ENCODE results near the gene WDR6. TPM values are rescaled to one million over a fixed set of nuclear protein-coding genes. Genes with fewer than 3 reads are reported as not detected.
A peak's percentile ranks its signal among the peaks of the same experiment; 100 is the strongest.

WDR6 gene
- total RNA-seq, 3 donors from 2014 or later (not counting 1 experiment from before 2014, with no cell fraction given): 113 to 167 (median 129) TPM

DNA sequence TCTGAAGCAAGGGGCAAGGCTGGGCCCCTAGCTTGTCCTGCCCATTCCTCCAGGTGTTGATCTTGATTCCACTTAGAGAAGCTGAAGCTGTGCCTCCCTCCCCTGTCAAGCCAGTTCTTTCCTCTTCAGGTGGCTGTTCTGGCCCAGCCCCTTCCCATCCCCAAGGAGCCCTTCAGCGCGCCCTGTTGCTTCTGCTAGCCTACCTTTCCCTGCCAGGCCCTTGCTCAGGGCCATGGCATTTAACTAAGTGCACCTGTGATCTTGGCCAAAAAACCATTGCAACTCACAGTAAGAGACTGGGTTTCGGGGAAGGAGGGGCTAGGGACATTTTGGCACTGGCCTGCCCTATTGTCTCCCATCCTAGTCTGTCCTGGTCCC is 1.9 kb upstream of the WDR6 start:
- intact Hi-C loops (cut with micrococcal nuclease): loop anchor here (5.0 kb wide), 2 partner anchors 87 to 88 kb away; partner anchors contain the start of genes ARIH2 and QRICH1
- Mint-ChIP-seq H3K27me3 (ENCODE audit: low read depth in 2 of 2) (no peaks in the 10 kb centered on the region), H3K4me1 (peaks cover 21 to 24% of the 10 kb centered on the region in 2 donors), H3K27ac (no peak overlapping the region), H3K4me3 (no peak overlapping the region), H3K36me3 (no peaks in the 10 kb centered on the region), H3K9me3 (no peaks in the 10 kb centered on the region)
- Histone ChIP-seq H3K27ac (ENCODE audit: low read length) (no peak overlapping the region), H3K36me3 (ENCODE audit: control insufficient read depth, insufficient read depth, low read length) (no peaks in the 10 kb centered on the region), H3K9me3 (ENCODE audit: control insufficient read depth, insufficient read depth, low read length) (no peaks in the 10 kb centered on the region), H3K4me1 (ENCODE audit: control insufficient read depth, insufficient read depth, low read length) (peaks cover 20% of the 10 kb centered on the region), H3K27me3 (ENCODE audit: control insufficient read depth, insufficient read depth, low read length) (no peaks in the 10 kb centered on the region), H3K4me3 (ENCODE audit: low read length) (no peak overlapping the region)
- ATAC-seq: no peak
- 95% methylated on average over 3 of the region's 3 CpGs for WGBS (ENCODE audit: insufficient coverage)
- no peak for DNase-seq
- TF ChIP-seq, protein P1, sequence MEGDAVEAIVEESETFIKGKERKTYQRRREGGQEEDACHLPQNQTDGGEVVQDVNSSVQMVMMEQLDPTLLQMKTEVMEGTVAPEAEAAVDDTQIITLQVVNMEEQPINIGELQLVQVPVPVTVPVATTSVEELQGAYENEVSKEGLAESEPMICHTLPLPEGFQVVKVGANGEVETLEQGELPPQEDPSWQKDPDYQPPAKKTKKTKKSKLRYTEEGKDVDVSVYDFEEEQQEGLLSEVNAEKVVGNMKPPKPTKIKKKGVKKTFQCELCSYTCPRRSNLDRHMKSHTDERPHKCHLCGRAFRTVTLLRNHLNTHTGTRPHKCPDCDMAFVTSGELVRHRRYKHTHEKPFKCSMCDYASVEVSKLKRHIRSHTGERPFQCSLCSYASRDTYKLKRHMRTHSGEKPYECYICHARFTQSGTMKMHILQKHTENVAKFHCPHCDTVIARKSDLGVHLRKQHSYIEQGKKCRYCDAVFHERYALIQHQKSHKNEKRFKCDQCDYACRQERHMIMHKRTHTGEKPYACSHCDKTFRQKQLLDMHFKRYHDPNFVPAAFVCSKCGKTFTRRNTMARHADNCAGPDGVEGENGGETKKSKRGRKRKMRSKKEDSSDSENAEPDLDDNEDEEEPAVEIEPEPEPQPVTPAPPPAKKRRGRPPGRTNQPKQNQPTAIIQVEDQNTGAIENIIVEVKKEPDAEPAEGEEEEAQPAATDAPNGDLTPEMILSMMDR (IDR thresholded peaks at IDR 0.05): no peak

DNA sequence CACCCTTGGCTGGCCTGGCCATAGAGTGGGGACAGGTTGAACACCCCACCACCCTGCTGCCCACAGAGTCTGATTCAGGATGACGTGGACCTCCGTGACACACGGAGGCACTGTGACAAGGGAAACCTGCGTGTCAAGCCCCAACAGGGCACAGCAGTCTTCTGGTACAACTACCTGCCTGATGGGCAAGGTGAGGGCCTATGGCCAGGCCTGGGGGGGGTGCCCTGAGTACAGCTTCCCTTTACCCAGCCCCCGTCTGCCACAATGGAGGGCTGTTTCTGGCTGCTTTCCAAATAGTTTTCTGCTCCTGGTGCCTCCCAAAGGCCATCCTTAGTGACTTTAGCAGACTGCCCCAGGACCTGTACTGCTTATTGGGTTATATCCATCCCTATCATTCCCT is 1.2 kb upstream of the WDR6 start:
- H3K4me1 Mint-ChIP-seq: peaks cover 21 to 24% of the 10 kb centered on the region in 2 donors
- H3K4me3 Mint-ChIP-seq: no peak overlapping the region
- H3K9me3 Mint-ChIP-seq: no peaks in the 10 kb centered on the region
- DNase-seq: no peak
- TF ChIP-seq, protein P1 (IDR thresholded peaks at IDR 0.05): no peak
- no peaks in the 10 kb centered on the region for H3K27me3 Mint-ChIP-seq (ENCODE audit: low read depth in 2 of 2)
- Histone ChIP-seq H3K4me3 (ENCODE audit: low read length) (peak overlapping the region; percentile 96), H3K36me3 (ENCODE audit: control insufficient read depth, insufficient read depth, low read length) (no peaks in the 10 kb centered on the region), H3K9me3 (ENCODE audit: control insufficient read depth, insufficient read depth, low read length) (no peaks in the 10 kb centered on the region), H3K4me1 (ENCODE audit: control insufficient read depth, insufficient read depth, low read length) (peaks cover 20% of the 10 kb centered on the region), H3K27me3 (ENCODE audit: control insufficient read depth, insufficient read depth, low read length) (no peaks in the 10 kb centered on the region), H3K27ac (ENCODE audit: low read length) (peak overlapping the region; percentile 95)
- H3K36me3 Mint-ChIP-seq: no peaks in the 10 kb centered on the region
- 92% methylated on average over 5 of the region's 5 CpGs for WGBS (ENCODE audit: insufficient coverage)
- H3K27ac Mint-ChIP-seq: peak overlapping the region in 1 of 2 donors; percentile 98
- intact Hi-C loops (cut with micrococcal nuclease): loop anchor here (2.0 to 5.0 kb wide), 3 partner anchors 15 to 89 kb away; partner anchors contain the start of genes ARIH2, P4HTM and QRICH1
- ATAC-seq: no peak

DNA sequence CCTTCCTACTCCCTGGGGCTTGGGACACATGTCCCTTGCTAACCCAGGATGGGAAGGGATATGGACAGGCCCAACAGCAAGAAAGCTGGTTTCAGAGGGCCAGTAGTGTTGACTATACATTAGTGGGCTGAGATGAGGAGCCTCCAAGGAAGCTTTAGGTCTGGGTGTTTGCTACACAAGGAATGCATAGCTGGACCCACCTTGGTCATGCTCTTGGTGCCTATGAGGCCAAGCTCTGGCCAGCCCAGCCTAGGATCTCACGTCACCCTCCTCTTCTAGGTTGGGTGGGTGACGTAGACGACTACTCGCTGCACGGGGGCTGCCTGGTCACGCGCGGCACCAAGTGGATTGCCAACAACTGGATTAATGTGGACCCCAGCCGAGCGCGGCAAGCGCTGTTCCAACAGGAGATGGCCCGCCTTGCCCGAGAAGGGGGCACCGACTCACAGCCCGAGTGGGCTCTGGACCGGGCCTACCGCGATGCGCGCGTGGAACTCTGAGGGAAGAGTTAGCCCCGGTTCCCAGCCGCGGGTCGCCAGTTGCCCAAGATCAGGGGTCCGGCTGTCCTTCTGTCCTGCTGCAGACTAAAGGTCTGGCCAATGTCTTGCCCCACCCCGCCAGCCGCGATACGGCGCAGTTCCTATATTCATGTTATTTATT is 653 bp upstream of the WDR6 start:
- intact Hi-C loops (cut with micrococcal nuclease): loop anchor here (1.0 to 5.0 kb wide), 4 partner anchors 15 to 89 kb away; partner anchors contain the start of genes ARIH2, P4HTM and QRICH1
- Mint-ChIP-seq H3K27ac (peak overlapping the region; percentile 98 to 99), H3K4me3 (peak overlapping the region; percentile 100), H3K4me1 (peaks cover 21 to 24% of the 10 kb centered on the region in 2 donors), H3K27me3 (ENCODE audit: low read depth in 2 of 2) (no peaks in the 10 kb centered on the region), H3K36me3 (no peaks in the 10 kb centered on the region), H3K9me3 (no peaks in the 10 kb centered on the region)
- DNase-seq (peak; percentile 39 to 48), ATAC-seq (no peak)
- Histone ChIP-seq H3K27me3 (ENCODE audit: control insufficient read depth, insufficient read depth, low read length) (no peaks in the 10 kb centered on the region), H3K27ac (ENCODE audit: low read length) (peak overlapping the region; percentile 95), H3K9me3 (ENCODE audit: control insufficient read depth, insufficient read depth, low read length) (no peaks in the 10 kb centered on the region), H3K4me3 (ENCODE audit: low read length) (peak overlapping the region; percentile 96), H3K4me1 (ENCODE audit: control insufficient read depth, insufficient read depth, low read length) (peaks cover 20% of the 10 kb centered on the region), H3K36me3 (ENCODE audit: control insufficient read depth, insufficient read depth, low read length) (peaks cover 2% of the 10 kb centered on the region)
- TF ChIP-seq, protein P1 (IDR thresholded peaks at IDR 0.05): no peak
- WGBS (ENCODE audit: insufficient coverage): 2% methylated on average over 32 of the region's 32 CpGs

Data from natural killer cell (primary cell).